Activated CD8-positive, alpha-beta memory T cell treated with anti-CD3 and anti-CD28 coated beads, Interleukin-2, amount 50 U/mL, for 24 hours (primary cell): ENCODE data around the gene FUOM.
"Not testable (repeated sequence)": the region's sequence is repeated elsewhere in the genome, so short reads cannot be mapped to it uniquely, and the experiment has no call there.

Experiments used
- DNase-seq: peaks from one replicate; pipeline ENCODE4 v3.0.0-alpha.2; 2020; ENCODE audit errors: extremely low read depth

The FUOM gene

GRCh38 chr10:133388973-133389818 is 31.4 kb upstream of the FUOM start:
- no peak for DNase-seq

DNA sequence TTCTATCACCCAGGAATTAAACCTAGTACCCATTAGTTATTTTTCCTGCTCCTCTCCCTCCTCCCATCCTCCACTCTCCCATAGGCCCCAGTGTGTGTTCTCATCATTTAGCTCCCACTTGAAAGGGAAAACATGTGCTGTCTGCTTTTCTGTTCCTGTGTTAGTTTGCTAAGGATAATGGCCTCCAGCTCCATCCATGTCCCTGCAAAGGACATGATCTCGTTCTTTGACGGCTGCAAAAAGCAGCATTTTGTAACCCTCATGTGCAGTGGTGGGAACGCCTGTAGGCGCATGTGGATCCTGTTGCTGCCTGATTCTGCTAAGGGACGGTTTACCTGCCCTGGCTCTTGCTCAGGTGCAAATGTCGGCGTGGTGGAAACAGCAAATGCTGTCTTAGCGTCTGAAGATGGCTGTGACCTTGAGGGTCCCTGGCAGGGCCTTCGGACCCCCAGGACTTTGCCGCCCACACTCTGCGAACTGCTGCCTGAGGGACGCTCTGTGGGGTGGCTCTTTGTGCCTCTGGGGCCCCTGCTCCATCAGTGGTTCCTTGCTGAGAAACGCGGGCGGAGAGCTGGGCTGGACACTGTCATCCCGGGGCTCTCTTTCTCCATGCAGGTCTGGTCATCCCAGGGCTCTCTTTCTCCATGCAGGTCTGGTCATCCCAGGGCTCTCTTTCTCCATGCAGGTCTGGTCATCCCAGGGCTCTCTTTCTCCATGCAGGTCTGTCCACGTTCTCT is 30.6 kb upstream of the FUOM start:
- no peak for DNase-seq

DNA sequence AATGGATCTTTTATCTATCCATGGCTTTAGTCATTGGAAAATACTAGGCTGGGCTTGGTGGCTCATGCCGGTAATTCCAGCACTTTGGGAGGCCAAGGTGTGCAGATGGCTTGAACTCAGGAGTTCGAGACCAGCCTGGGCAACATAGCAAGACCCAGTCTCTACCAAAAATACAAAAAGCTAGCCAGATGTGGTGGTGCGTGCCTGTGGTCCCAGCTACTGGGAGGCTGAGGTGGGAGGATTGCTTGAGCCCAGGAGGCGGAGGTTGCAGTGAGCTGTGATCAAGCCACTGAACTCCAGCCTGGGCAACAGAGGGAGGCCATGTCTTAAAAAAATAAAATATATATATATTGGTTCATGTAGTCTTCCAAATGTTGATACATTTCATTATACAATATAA is 29.1 kb upstream of the FUOM start:
- DNase-seq, result not testable (repeated sequence)

DNA sequence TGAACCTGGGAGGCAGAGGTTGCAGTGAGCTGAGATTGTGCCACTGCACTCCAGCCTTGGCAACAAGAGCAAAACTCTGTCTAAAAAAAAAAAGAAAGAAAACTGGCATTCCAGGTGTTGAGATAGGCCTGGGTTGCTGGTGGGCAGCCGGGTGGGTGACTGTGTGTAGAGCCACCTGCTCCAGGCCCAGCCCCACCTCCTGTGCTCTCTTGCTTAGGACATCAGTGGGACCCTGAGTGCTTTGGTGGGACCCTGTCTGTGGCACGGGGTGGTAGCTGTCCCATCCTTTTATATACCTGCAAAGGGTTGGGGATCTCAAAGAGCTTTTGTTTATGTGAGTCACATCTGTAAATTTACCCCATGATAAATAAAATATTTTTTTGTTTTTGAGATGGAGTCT is 27.4 kb upstream of the FUOM start:
- DNase-seq, result no peak

- DNase-seq, result no peak
These were observed 26.3 kb upstream of the FUOM start for GRCh38 chr10:133384071-133384470.

DNA sequence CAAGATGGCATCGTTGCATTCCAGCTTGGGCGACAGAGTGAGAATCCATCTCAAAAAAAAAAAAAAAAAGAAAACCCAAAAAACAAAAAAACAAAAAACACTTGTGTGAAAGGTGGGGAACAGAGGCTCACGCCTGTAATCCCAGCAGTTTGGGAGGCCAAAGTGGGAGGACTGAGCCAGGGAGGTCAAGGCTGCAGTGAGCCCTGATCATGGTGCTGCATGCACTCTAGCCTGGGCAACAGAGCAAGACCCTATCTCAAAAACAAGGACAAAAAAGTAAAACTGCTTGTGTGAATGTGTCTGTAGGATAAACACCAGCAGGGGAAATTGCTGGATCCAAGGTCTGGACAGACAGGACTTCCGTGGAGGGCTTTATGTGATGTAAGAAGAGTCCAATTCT is 25.7 kb upstream of the FUOM start:
- no peak for DNase-seq

- DNase-seq, result no peak
These were observed 23.2 kb upstream of the FUOM start for GRCh38 chr10:133381036-133381435.

GRCh38 chr10:133379801-133380666 is 22.2 kb upstream of the FUOM start:
- no peak for DNase-seq

- DNase-seq, result peak; percentile 25
These were observed 21.5 kb upstream of the FUOM start, which contains the start of gene PAOX for GRCh38 chr10:133379152-133379800. TSS of gene PAOX (plus strand) at chr10:133379262. CDS start at chr10:133379317, 55 bp downstream.

GRCh38 chr10:133378251-133379096 is 20.7 kb upstream of the FUOM start:
- no peak for DNase-seq

DNA sequence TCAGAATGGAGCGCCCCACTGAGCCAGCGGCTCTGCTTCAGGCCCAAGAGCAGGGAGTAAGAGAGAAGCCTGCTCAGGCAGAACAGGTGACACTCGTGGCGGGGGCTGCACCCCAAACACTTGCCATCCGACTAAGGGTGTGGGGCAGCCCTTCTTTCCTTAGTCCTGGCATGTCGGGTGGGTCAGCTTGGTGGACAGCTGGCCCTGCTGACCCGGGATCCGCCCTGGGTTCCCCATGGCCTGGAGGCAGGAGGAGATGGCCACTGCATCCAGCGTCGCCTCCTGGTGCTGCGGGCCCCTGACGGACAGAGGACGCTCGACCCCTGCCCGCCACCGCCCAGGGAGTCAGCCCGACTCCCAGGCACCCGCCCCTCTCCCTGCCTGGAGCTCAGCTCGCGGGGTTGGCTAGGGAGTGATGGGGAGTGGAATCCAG is 20.0 kb upstream of the FUOM start:
- DNase-seq, result no peak

GRCh38 chr10:133377025-133377817 is 19.4 kb upstream of the FUOM start:
- no peak for DNase-seq

DNA sequence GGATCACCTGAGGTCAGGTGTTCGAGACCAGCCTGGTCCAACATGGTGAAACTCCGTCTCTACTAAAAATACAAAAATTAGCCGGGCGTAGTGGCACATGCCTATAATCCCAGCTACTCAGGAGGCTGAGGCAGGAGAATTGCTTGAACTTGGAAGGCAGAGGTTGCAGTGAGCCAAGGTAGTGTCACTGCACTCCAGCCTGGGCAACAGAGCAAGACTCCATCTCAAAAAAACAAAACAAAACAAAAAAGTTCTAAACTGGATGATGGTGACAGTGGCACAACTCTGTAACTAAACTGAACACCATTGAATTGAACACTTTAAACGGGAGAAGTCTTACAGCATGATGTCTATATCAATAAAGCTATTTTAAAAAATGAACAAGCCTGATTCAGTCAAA is 18.4 kb upstream of the FUOM start:
- DNase-seq, result not testable (repeated sequence)

DNA sequence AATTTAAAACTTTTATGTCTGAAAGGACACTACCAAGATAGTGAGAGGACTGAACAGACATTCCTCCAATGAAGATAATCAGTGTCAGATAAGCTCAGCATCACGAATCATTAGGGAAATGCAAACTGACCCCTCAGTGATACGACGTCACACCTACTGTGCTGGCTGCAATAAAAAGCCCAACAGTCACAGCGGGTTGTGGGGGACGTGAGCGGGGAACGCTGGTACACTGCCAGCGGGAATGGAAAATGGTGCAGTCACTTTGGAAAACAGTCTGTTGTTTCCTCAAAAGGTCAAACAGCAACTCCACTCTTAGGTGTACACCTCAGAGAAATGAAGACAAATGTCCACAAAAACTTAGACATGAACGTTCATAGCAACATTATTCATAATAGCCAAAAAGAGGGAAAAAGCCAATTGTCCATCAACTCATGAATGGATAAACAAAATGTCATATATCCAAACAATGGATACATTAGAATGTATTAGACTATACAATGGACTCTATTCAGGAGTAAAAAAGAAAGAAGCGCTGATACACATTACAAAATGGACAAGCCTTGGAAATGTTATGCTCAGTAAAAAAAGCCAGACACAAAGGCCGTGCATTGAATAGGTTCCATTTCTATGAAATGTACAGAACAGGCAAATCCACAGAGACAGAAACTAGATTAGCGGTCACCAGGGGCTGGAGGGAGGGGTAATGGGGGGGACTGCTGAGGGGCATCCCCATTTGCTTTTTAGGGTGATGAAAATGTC is 17.7 kb upstream of the FUOM start:
- no peak for DNase-seq

DNA sequence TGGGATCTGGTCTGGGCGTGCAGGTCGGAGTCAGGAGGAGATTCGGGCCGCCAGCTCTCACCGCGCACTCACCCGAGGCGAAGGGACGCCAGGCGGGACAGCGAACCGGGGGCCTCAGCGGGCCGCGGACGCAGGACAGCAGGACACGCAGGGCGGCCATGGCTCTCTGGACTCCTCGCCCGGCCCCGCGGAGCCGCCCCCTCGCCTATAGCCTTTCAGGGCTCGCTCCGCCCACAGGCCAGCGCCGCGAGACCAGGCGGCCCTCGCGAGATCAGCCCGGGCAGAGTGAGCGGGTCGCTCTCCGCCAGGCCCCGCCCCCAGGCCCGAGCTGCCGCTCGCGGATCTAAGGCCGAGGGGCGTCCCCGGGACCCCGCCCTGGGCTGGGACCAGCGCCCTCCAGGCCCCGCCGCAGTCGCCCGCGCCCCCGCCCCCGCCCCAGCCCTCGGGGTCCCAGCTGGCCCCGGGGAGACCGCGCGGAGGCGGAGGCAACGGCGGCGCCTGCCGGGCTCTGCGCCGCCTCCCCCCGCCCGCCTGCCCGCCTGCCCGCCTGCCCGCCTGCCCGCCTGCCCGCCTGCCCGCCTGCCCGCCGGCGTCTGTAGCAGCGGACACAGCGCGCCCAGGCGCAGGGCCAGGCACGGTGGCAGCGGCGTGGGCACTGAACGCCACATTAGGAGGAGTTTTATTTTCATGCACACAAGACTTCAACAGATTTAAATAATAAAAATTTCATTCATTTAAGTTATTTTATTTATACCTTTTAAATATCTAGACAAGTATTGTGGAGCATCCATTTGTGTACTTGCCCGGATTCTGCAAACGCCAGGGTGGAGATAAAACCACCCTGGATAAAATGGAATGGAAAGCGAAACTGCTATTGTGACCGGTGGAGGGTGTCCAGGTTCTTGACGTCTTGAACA is 15.6 kb upstream of the FUOM start, which contains the start of gene ECHS1:
TSS of gene ECHS1 (minus strand) at position 181 of the 917 bp plus-strand sequence. CDS start at position 160, 21 bp downstream.
- DNase-seq, result peak; percentile 76

GRCh38 chr10:133372507-133372906 is 14.7 kb upstream of the FUOM start:
- DNase-seq, result no peak

DNA sequence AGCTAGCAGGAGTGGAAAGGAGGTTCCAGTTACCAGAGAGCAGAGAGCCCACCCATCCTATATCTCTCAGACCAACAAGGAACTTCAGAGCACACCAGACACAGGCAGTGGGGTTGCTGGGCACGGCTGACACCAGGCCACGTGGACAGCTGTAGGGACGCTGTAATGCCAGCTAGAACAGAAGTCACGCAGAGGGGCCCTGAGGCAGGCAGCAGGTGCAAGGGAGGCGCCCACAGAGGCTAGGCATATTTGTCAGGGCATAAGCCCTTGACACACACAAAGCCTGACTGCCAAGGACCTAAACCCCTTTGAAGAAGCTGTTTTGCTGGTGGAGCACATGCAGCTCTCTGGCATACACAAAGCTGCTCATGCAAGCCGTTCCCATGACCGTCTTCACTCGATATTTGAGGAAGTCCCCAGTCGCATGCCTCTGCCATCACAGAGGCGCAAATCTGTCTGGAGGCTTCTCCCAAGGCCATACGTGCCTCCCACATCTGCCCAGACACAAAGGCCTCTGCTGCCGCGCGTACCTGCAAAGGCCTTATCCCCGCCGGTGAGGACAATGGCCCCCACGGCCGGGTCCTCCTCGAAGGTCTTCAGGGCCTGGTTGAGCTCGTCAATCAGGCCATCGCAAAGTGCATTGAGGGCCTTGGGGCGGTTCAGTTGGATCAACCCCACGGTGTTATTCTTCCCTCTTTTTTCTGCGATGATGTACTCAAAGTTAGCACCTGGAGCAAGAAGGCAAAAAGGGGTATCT is 12.4 kb upstream of the FUOM start:
- no peak for DNase-seq
